Uterus (tissue), 4 donors: ENCODE data around the gene KCNK1. TPM values are rescaled to one million over a fixed set of nuclear protein-coding genes. Genes with fewer than 3 reads are reported as not detected.

ENCODE experiments used
- DNase-seq, 2 donors: peaks; one replicate each; pipeline ENCODE4 v3.0.0-alpha.2; 2019 to 2020
- H3K27ac ChIP-seq, 2 donors: fragments of 200-600 bp; sonication (generic); 1 replicate in 1 of 2; 2 replicates in 1 of 2; pipeline ENCODE4 v1.5.1; 2016 to 2018
- H3K27me3 ChIP-seq, 2 donors: fragments of 200-600 bp; sonication (generic); one replicate each; pipeline ENCODE4 v1.5.1; 2018 to 2019; ENCODE audit warnings: control low read depth in 1 of 2
- H3K36me3 ChIP-seq, 2 donors: fragments of 200-600 bp; sonication (generic); one replicate each; pipeline ENCODE4 v1.5.1; 2019; ENCODE audit warnings: control low read depth in 1 of 2
- H3K4me1 ChIP-seq, 2 donors: fragments of 200-600 bp; sonication (generic); one replicate each; pipeline ENCODE4 v1.5.1; 2018 to 2019; ENCODE audit warnings: control low read depth in 1 of 2
- H3K4me3 ChIP-seq, 2 donors: fragments of 200-600 bp; sonication (generic); 1 replicate in 1 of 2; 2 replicates in 1 of 2; pipeline ENCODE4 v1.5.1; 2018 to 2019; ENCODE audit warnings: mild to moderate bottlenecking in 1 of 2
- H3K9me3 ChIP-seq, 2 donors: fragments of 200-600 bp; sonication (generic); one replicate each; pipeline ENCODE4 v1.5.1; 2019; ENCODE audit warnings: control low read depth in 1 of 2
- POLR2A ChIP-seq, 2 donors: fragments of 450-650 bp; IDR thresholded peaks; one replicate each; pipeline ENCODE4 v1.6.1; 2016; ENCODE audit warnings: antibody characterized with exemption in 2 of 2, mild to moderate bottlenecking in 1 of 2, moderate library complexity in 1 of 2
- intact Hi-C: fragments of 100-400 bp; cut with DNase I; formaldehyde crosslinking; loops from one replicate; pipeline ENCODE4 v1.15.1; 2023; ENCODE audit warnings: low total_unique reads
- total RNA-seq, 4 donors: library from RNA; depleted of rRNA in 3 of 4; stranded (reverse); fragments of >200 nt in 3 of 4; gene quantifications; one replicate each; pipeline versions ENCODE4 v1.1.0 to v1.2.4, GENCODE V29; 2014 to 2023
- TF ChIP-seq, protein P1 (sequence below), 4 experiments: fragments of 200-600 bp in 2 of 4; fragments of 450-650 bp in 2 of 4; sonication (generic) in 2 of 4; IDR thresholded peaks; one replicate each; pipeline ENCODE4 v1.5.1; 2016 to 2019; ENCODE audit warnings: antibody characterized with exemption in 4 of 4, mild to moderate bottlenecking in 2 of 4, moderate library complexity in 1 of 4
- donor health status: DM: yes; HTN: yes; CAD: no.

KCNK1 gene
- total RNA-seq, 4 donors from 2014 or later: 1.0 to 17.1 (median 7.9) TPM

DNA sequence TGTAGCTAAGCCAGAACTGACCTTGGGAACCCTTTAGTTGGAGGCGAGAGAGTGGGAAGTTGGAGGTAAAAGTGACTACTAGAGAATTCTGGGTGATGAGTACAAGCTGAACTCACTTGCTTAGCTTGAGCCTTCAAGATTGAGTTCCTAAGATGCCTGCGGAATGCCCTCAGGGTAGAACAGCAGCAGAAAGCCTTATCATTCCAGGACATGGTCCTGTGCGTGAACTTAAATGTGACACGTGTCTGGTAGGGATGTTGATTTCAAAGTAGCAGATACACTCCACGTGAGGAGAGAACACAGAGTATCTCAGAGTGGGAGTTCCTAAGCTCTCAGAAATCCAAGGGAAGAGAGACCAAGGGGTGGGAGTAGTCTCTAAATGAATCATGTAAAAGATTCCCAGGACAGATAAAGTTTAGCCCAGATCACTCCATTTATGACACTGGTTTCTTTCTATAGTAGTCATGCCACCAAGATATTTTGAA, 60.1 kb downstream of the KCNK1 start:
- no peaks in the 10 kb centered on the region for H3K36me3 ChIP-seq
- TF ChIP-seq POLR2A (IDR thresholded peaks at IDR 0.05): no peak
- TF ChIP-seq, protein P1, sequence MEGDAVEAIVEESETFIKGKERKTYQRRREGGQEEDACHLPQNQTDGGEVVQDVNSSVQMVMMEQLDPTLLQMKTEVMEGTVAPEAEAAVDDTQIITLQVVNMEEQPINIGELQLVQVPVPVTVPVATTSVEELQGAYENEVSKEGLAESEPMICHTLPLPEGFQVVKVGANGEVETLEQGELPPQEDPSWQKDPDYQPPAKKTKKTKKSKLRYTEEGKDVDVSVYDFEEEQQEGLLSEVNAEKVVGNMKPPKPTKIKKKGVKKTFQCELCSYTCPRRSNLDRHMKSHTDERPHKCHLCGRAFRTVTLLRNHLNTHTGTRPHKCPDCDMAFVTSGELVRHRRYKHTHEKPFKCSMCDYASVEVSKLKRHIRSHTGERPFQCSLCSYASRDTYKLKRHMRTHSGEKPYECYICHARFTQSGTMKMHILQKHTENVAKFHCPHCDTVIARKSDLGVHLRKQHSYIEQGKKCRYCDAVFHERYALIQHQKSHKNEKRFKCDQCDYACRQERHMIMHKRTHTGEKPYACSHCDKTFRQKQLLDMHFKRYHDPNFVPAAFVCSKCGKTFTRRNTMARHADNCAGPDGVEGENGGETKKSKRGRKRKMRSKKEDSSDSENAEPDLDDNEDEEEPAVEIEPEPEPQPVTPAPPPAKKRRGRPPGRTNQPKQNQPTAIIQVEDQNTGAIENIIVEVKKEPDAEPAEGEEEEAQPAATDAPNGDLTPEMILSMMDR (IDR thresholded peaks at IDR 0.05): no peak
- peaks cover 0 to 6% of the 10 kb centered on the region in 2 donors for H3K4me1 ChIP-seq
- no peak overlapping the region for H3K4me3 ChIP-seq
- H3K27me3 ChIP-seq: no peaks in the 10 kb centered on the region
- H3K27ac ChIP-seq: peak overlapping the region; percentile 55 to 67
- no peaks in the 10 kb centered on the region for H3K9me3 ChIP-seq
- DNase-seq: no peak
- intact Hi-C loops: no loop called here

DNA sequence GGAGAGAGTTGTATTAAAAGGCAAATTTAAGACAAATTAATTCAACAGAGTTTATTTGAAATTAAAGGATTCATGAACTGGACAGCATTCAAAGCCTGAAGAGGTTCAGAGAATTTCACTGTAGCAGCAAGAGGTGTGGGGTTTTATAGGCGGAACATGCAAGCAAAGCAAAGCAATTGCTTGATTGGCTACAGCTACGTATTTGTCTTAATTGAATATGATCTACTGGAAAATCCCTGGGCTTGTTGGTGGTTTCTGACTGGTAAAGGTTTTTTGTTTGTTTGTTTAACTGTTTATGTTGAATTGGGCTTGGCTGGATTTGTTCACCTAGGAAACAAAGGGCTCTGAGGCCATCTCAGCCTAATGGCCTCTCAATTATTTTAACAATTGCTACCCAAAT, 61.5 kb downstream of the KCNK1 start:
- intact Hi-C loops: no loop called here
- no peaks in the 10 kb centered on the region for H3K27me3 ChIP-seq

DNA sequence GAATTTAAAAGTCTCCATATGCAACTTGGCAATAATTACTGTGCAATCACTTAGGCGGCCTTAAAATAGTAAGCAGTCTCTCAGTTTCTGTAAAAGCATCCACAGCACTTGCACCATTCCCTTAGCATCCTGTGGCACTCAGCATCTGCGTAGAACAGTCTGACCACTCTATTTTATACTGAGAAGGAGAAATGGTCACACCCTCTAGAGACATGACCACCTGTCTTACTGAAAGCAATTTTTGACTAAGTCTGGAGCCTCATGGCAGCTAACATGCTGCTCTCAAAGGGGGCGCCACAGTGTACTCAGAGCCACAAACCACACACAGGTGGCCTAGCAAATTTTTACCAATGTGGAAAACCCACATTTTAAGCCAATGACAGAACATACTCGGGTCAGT, 62.0 kb downstream of the KCNK1 start:
- TF ChIP-seq, protein P1 (IDR thresholded peaks at IDR 0.05): no peak
- TF ChIP-seq POLR2A (IDR thresholded peaks at IDR 0.05): no peak
- H3K36me3 ChIP-seq: no peaks in the 10 kb centered on the region
- no peak for DNase-seq
- no peak overlapping the region for H3K4me3 ChIP-seq
- H3K27me3 ChIP-seq: no peaks in the 10 kb centered on the region
- H3K9me3 ChIP-seq: no peaks in the 10 kb centered on the region
- H3K27ac ChIP-seq: no peak overlapping the region
- H3K4me1 ChIP-seq: peaks cover 0 to 6% of the 10 kb centered on the region in 2 donors
- intact Hi-C loops: no loop called here

More for the DNA sequence above, 61.5 kb downstream of the KCNK1 start:
- Histone ChIP-seq H3K27ac (no peak overlapping the region), H3K4me3 (no peak overlapping the region), H3K4me1 (peaks cover 0 to 6% of the 10 kb centered on the region in 2 donors), H3K36me3 (no peaks in the 10 kb centered on the region), H3K9me3 (no peaks in the 10 kb centered on the region)
- TF ChIP-seq, protein P1 (IDR thresholded peaks at IDR 0.05): no peak
- no peak for TF ChIP-seq POLR2A (IDR thresholded peaks at IDR 0.05)
- no peak for DNase-seq

DNA sequence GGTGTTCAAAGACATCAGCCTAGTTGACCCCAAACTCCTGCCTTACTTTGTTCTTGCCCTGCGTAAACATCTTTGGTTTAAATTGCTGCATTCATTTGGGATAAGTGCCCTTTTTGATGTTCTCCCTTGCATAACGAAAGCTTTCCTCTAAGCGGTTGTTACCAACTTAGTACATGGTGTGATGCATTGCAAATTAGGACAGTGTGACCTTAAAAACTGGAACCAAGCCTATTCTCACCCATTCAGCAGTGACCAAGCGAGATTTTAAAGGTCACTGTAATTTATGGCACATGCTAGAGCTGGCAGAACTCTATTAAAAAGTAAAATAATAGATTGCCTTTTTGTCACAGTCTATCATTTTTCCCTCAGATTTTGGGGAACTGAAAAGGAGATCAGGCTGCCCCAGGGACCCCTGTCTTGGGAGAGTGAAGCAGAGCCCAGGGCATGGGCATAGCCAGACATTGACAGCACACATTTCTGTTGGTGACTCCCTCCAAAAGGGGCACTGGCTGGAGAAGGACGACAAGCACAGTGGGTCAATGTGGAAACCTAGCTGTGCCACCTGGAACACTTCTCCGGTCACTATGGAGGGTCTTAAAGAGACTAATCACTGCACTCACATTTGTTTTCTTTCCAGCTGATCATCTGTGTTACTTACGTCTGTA, 63.9 kb downstream of the KCNK1 start:
- H3K27ac ChIP-seq: peak overlapping the region in 1 of 2 donors; percentile 22

DNA sequence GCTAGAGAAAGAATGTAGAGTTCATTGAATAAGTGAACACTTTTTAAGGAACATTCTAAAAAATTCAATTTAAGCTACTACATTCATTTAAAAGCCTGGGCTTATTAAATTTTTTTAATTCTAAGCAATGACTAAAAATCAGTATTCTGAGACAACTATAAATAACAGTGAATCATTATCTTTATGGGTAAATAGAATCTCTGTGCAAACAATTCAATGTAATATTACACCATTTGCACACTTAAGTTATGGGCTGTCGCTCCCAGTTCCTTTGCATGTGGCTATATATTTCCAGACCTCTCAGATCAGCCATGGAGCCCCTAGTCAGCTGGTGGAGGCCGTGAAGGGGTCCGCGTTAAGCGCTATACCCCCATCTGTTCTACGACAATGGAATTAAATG, 65.1 kb downstream of the KCNK1 start:
- Histone ChIP-seq H3K36me3 (no peaks in the 10 kb centered on the region), H3K27ac (no peak overlapping the region), H3K27me3 (no peaks in the 10 kb centered on the region), H3K9me3 (no peaks in the 10 kb centered on the region), H3K4me3 (no peak overlapping the region), H3K4me1 (no peaks in the 10 kb centered on the region)
- intact Hi-C loops: no loop called here
- no peak for DNase-seq
- TF ChIP-seq POLR2A (IDR thresholded peaks at IDR 0.05): no peak
- TF ChIP-seq, protein P1 (IDR thresholded peaks at IDR 0.05): no peak

More for the DNA sequence above, 63.9 kb downstream of the KCNK1 start:
- no peak overlapping the region for H3K4me3 ChIP-seq
- no peak for DNase-seq
- H3K36me3 ChIP-seq: no peaks in the 10 kb centered on the region
- H3K27me3 ChIP-seq: no peaks in the 10 kb centered on the region
- H3K4me1 ChIP-seq: peaks cover 0 to 6% of the 10 kb centered on the region in 2 donors
- intact Hi-C loops: no loop called here
- TF ChIP-seq, protein P1 (IDR thresholded peaks at IDR 0.05): no peak
- TF ChIP-seq POLR2A (IDR thresholded peaks at IDR 0.05): no peak
- H3K9me3 ChIP-seq: no peaks in the 10 kb centered on the region
